H1 (cell line): ENCODE measurements around the gene ADRA2A. TPM values are rescaled to one million over a fixed set of nuclear protein-coding genes. Genes with fewer than 3 reads are reported as not detected.

Experiments
- CTCF ChIA-PET: fragments of 300-600 bp; sonication (Branson Sonifier 250); formaldehyde crosslinking; loops from one replicate; lab custom pipeline; 2021; ENCODE audit not compliant: partially characterized antibody; lab: Charles Lee
- POLR2A ChIA-PET: fragments of 300-600 bp; sonication (Branson Sonifier 250); formaldehyde crosslinking; loops from one replicate; lab custom pipeline; 2021; ENCODE audit warnings: inconsistent platforms; ENCODE audit not compliant: partially characterized antibody; lab: Charles Lee
- DNase-seq, 2 experiments: peaks; one replicate each; pipeline versions ENCODE4 v3.0.0 to v3.0.0-alpha.2; 2010 to 2022; ENCODE audit warnings: low spot score in 2 of 2, low read depth in 1 of 2, mixed read lengths in 1 of 2
- FAIRE-seq: peaks from 2 replicates; lab custom pipeline; 2011; peaks lifted over from hg19 to GRCh38; lab: Jason Lieb, UNC
- H2AFZ ChIP-seq: 2 replicates; pipeline ENCODE4 v1.8.1; 2012; ENCODE audit warnings: low read length, inconsistent platforms
- H2AK5ac ChIP-seq: 2 replicates; pipeline ENCODE4 v1.6.1; 2013; ENCODE audit warnings: low read depth, low read length
- H2BK120ac ChIP-seq: replicated peaks from 2 replicates; pipeline ENCODE3; 2013; ENCODE audit warnings: low read depth, low read length, inconsistent platforms
- H2BK12ac ChIP-seq: 2 replicates; pipeline ENCODE4 v1.6.1; 2013; ENCODE audit warnings: low read depth, low read length
- H2BK15ac ChIP-seq: 2 replicates; pipeline ENCODE4 v1.6.1; 2013; ENCODE audit warnings: low read length
- H2BK20ac ChIP-seq: 2 replicates; pipeline ENCODE4 v1.6.1; 2013; ENCODE audit warnings: low read length
- H2BK5ac ChIP-seq: 2 replicates; pipeline ENCODE4 v1.6.1; 2013; ENCODE audit warnings: low read depth, low read length
- H3K14ac ChIP-seq: 2 replicates; pipeline ENCODE4 v1.6.1; 2013; ENCODE audit warnings: inconsistent platforms; ENCODE audit not compliant: insufficient read length
- H3K18ac ChIP-seq: 2 replicates; pipeline ENCODE4 v1.6.1; 2013; ENCODE audit warnings: low read length; ENCODE audit errors: extremely low read depth
- H3K23ac ChIP-seq: 2 replicates; pipeline ENCODE4 v1.6.1; 2013; ENCODE audit warnings: inconsistent platforms; ENCODE audit not compliant: insufficient read length
- H3K23me2 ChIP-seq: 2 replicates; pipeline ENCODE4 v1.6.1; 2013; ENCODE audit warnings: low read depth, low read length
- H3K27ac ChIP-seq: 2 replicates; pipeline ENCODE4 v1.6.1; 2011; ENCODE audit warnings: low read depth, low read length, inconsistent platforms
- H3K27me3 ChIP-seq, 4 experiments: replicated peaks in 1 of 4; 1 replicate in 1 of 4; 2 replicates in 3 of 4; pipeline versions ENCODE4 v1.6.1 to v1.8.1; 2011 to 2013; ENCODE audit warnings: low read length in 3 of 4, mild to moderate bottlenecking in 3 of 4, inconsistent platforms in 2 of 4, mixed read lengths in 2 of 4, moderate library complexity in 1 of 4; ENCODE audit not compliant: control insufficient read depth in 3 of 4, insufficient read depth in 3 of 4; ENCODE audit errors: extremely low read depth in 1 of 4
- H3K36me3 ChIP-seq, 4 experiments: 2 replicates each; pipeline versions ENCODE4 v1.6.1 to v1.8.1; 2011 to 2013; ENCODE audit warnings: mild to moderate bottlenecking in 4 of 4, low read length in 3 of 4, moderate library complexity in 2 of 4, control low read depth in 1 of 4, inconsistent platforms in 1 of 4; ENCODE audit not compliant: insufficient read depth in 4 of 4, control insufficient read depth in 2 of 4
- H3K4ac ChIP-seq: replicated peaks from 2 replicates; pipeline ENCODE3; 2013; ENCODE audit warnings: low read length, low read depth, mixed read lengths, inconsistent platforms; ENCODE audit not compliant: insufficient read length
- H3K4me1 ChIP-seq, 4 experiments: replicated peaks in 1 of 4; 1 replicate in 1 of 4; 2 replicates in 3 of 4; pipeline versions ENCODE4 v1.6.1 to v1.8.1; 2011 to 2013; ENCODE audit warnings: low read length in 3 of 4, inconsistent platforms in 2 of 4, mixed read lengths in 1 of 4; ENCODE audit not compliant: insufficient read depth in 4 of 4, control insufficient read depth in 3 of 4
- H3K4me2 ChIP-seq, 2 experiments: 2 replicates each; pipeline versions ENCODE4 v1.6.1 to v1.8.1; 2011 to 2013; ENCODE audit warnings: low read depth in 2 of 2, low read length in 2 of 2, control low read depth in 1 of 2, inconsistent platforms in 1 of 2, mild to moderate bottlenecking in 1 of 2; ENCODE audit not compliant: insufficient read depth in 1 of 2
- H3K4me3 ChIP-seq, 4 experiments: fragments of 200-600, 300-600 bp in 1 of 4; sonication (generic), shearing (Covaris generic), sonication (Bioruptor Twin) in 1 of 4; 2 replicates each; pipeline versions ENCODE4 v1.5.1 to v1.8.1; 2011 to 2016; ENCODE audit warnings: low read length in 4 of 4, low read depth in 3 of 4, control low read depth in 2 of 4, inconsistent platforms in 2 of 4, mild to moderate bottlenecking in 2 of 4, mixed read lengths in 1 of 4, moderate library complexity in 1 of 4; ENCODE audit not compliant: insufficient read depth in 2 of 4; ENCODE audit errors: extremely low read depth in 1 of 4
- H3K56ac ChIP-seq: replicated peaks from 2 replicates; pipeline ENCODE3; 2013; ENCODE audit warnings: low read depth, mild to moderate bottlenecking, mixed read lengths, low read length, inconsistent platforms; ENCODE audit not compliant: insufficient read length
- H3K79me1 ChIP-seq: 2 replicates; pipeline ENCODE4 v1.6.1; 2013; ENCODE audit warnings: low read depth, low read length, control low read depth
- H3K79me2 ChIP-seq, 2 experiments: 2 replicates each; pipeline versions ENCODE4 v1.6.1 to v1.8.1; 2012 to 2013; ENCODE audit warnings: low read length in 2 of 2, mild to moderate bottlenecking in 2 of 2, inconsistent platforms in 1 of 2; ENCODE audit not compliant: insufficient read depth in 2 of 2, control insufficient read depth in 1 of 2
- H3K9ac ChIP-seq, 4 experiments: replicated peaks in 1 of 4; 1 replicate in 1 of 4; 2 replicates in 3 of 4; pipeline versions ENCODE4 v1.6.1 to v1.8.1; 2011 to 2013; ENCODE audit warnings: low read depth in 3 of 4, low read length in 3 of 4, control low read depth in 2 of 4, mild to moderate bottlenecking in 2 of 4, moderate library complexity in 2 of 4, inconsistent platforms in 1 of 4; ENCODE audit errors: extremely low read depth in 1 of 4
- H3K9me3 ChIP-seq, 2 experiments: 2 replicates each; pipeline versions ENCODE4 v1.6.1 to v1.8.1; 2012 to 2013; ENCODE audit warnings: mild to moderate bottlenecking in 2 of 2, moderate library complexity in 2 of 2, control low read depth in 1 of 2, inconsistent platforms in 1 of 2, low read depth in 1 of 2, low read length in 1 of 2, mixed read lengths in 1 of 2; ENCODE audit not compliant: insufficient read depth in 2 of 2
- H4K20me1 ChIP-seq, 2 experiments: replicated peaks in 1 of 2; 2 replicates each; pipeline versions ENCODE3 to v1.8.1; 2011 to 2013; ENCODE audit warnings: inconsistent platforms in 2 of 2, low read length in 2 of 2, mild to moderate bottlenecking in 1 of 2; ENCODE audit not compliant: insufficient read depth in 2 of 2, control insufficient read depth in 1 of 2
- H4K5ac ChIP-seq: 2 replicates; pipeline ENCODE4 v1.6.1; 2013; ENCODE audit warnings: low read length, low read depth, mixed read lengths, inconsistent platforms; ENCODE audit not compliant: insufficient read length
- H4K8ac ChIP-seq: 2 replicates; pipeline ENCODE4 v1.8.0; 2013; ENCODE audit warnings: mild to moderate bottlenecking, moderate library complexity, low read length, inconsistent platforms; ENCODE audit not compliant: insufficient read depth; ENCODE audit errors: extremely low read depth
- H4K91ac ChIP-seq: replicated peaks from 2 replicates; pipeline ENCODE3; 2013; ENCODE audit warnings: low read length, mixed read lengths, inconsistent platforms; ENCODE audit not compliant: insufficient read length
- BCL11A ChIP-seq, 2 experiments: IDR thresholded peaks; one replicate each; pipeline ENCODE4 v1.6.1; 2011; ENCODE audit warnings: low read depth in 2 of 2, low read length in 2 of 2, mild to moderate bottlenecking in 2 of 2
- CEBPB ChIP-seq: IDR thresholded peaks from 2 replicates; pipeline ENCODE4 v1.6.1; 2012; ENCODE audit warnings: low read depth, low read length
- CTBP2 ChIP-seq: IDR thresholded peaks from 2 replicates; pipeline ENCODE4 v1.7.0; 2011; ENCODE audit warnings: borderline replicate concordance, mild to moderate bottlenecking, moderate library complexity, mixed read lengths, low read length; ENCODE audit not compliant: insufficient read depth, insufficient read length
- GTF2F1 ChIP-seq: IDR thresholded peaks from 2 replicates; pipeline ENCODE4 v1.6.1; 2012; ENCODE audit warnings: low read depth, low read length, improper control_type of control experiment, borderline replicate concordance
- JUN ChIP-seq: IDR thresholded peaks from 2 replicates; pipeline ENCODE4 v1.6.1; 2011; ENCODE audit warnings: low read depth, mild to moderate bottlenecking, improper control_type of control experiment, low read length
- KDM4A ChIP-seq: IDR thresholded peaks from one replicate; pipeline ENCODE4 v1.7.1; 2012; ENCODE audit warnings: low read depth, mild to moderate bottlenecking, moderate library complexity, low read length, inconsistent platforms; ENCODE audit not compliant: severe bottlenecking
- MAFK ChIP-seq: IDR thresholded peaks from 2 replicates; pipeline ENCODE4 v1.6.1; 2012; ENCODE audit warnings: low read depth, mild to moderate bottlenecking, improper control_type of control experiment, low read length
- NRF1 ChIP-seq: IDR thresholded peaks from 2 replicates; pipeline ENCODE4 v1.6.1; 2011; ENCODE audit warnings: mild to moderate bottlenecking, low read depth, low read length, improper control_type of control experiment
- RNF2 ChIP-seq: fragments of 200-900, 300-1000 bp; sonication (generic); IDR thresholded peaks from 2 replicates; pipeline ENCODE4 v1.7.1; 2016; ENCODE audit warnings: borderline replicate concordance, low read depth, mild to moderate bottlenecking, antibody characterized with exemption, low read length; ENCODE audit not compliant: poor library complexity, severe bottlenecking; ENCODE audit errors: missing control alignments
- SIX5 ChIP-seq: IDR thresholded peaks from 2 replicates; pipeline ENCODE4 v1.6.1; 2011; ENCODE audit warnings: mild to moderate bottlenecking, low read depth, low read length
- SP1 ChIP-seq: IDR thresholded peaks from 2 replicates; pipeline ENCODE4 v1.6.1; 2011; ENCODE audit warnings: low read depth, low read length
- SUZ12 ChIP-seq: fragments of 200-600 bp; sonication (generic); IDR thresholded peaks from 2 replicates; pipeline ENCODE4 v1.6.1; 2012; ENCODE audit warnings: mild to moderate bottlenecking, inconsistent platforms, low read length, moderate library complexity, mixed read lengths
- TEAD4 ChIP-seq: IDR thresholded peaks from 2 replicates; pipeline ENCODE4 v1.6.1; 2012; ENCODE audit warnings: low read depth, low read length, inconsistent platforms, mixed read lengths
- WGBS, 2 experiments: shearing (Covaris generic) in 1 of 2; methylation state at CpG; one replicate each; pipeline versions ENCODE4 v1.1.6 to v1.1.7; 2013 to 2015; ENCODE audit warnings: low lambda C conversion rate in 2 of 2, mixed read lengths in 2 of 2, inconsistent platforms in 1 of 2, low coverage in 1 of 2, missing lambda C conversion rate in 1 of 2; ENCODE audit not compliant: insufficient replicate concordance in 2 of 2, insufficient coverage in 1 of 2, insufficient read length in 1 of 2; ENCODE audit errors: extremely low coverage in 1 of 2, missing lambda C conversion rate in 1 of 2; 5-methylcytosine and 5-hydroxymethylcytosine counted together
- polyA plus RNA-seq, 7 experiments: library from polyadenylated mRNA; depleted of rRNA in 3 of 7; stranded (reverse) in 5 of 7; unstranded in 2 of 7; fragments of >200 nt in 5 of 7; fragments of 200-250 nt in 2 of 7; gene quantifications; 1 replicate in 5 of 7; 2 replicates in 1 of 7; 4 replicates in 1 of 7; pipeline versions ENCODE4 v1.2.1 to v1.2.3, GENCODE V29; 2011 to 2013; ENCODE audit warnings: missing spikeins in 2 of 7, mixed read lengths in 2 of 7
- total RNA-seq: library from RNA; stranded (reverse); fragmentation: NEBNext Ultra II Directional; extraction: Animal tissue kit (Norgen Biotek cat#: 25700); gene quantifications from 2 replicates; pipeline ENCODE4 v1.2.1, GENCODE V29; 2021

Gene ADRA2A
- total and polyA plus RNA-seq, 2 of the 8 experiments (the other 6 are each of a cell fraction or from before 2014, with no cell fraction given) = 5.9 to 6.2 TPM

DNA sequence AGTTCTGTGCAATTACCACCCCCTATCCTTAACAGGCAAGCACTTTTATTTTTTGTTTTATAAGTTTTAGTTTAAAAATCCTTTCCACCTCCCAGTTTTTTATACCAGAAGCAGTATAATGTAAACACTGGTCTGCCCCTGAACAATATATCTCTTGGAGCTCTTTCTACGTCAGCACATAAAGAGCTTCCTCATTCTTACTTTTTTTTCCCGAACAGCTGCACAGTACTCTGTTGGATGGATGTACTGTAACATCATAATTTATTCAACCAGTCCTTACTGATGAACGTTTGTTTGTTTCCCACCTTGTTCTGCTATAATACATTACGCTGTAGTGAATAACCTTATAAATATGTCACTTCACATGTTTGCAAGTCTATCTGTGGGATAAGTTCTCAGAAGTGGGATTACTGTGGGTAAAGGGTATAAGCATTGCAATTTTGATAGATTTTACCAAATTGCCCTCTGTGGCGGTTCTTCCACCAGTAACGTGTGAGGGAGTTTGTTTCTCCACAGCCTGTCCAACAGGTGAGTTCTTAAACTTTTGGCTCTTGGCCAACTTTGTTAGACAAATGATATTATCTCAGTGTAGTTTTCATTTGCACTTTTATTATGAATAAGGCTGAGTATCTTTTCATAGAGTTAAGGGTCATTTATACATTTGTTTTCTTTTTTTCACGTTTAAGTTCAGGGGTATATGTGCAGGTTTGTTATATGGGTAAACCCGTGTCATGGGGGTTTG is 32.8 kb downstream of the ADRA2A start:
- POLR2A ChIA-PET = no interaction called here
- Histone ChIP-seq H3K4me2 (no peak overlapping the region), H3K4me3 (no peak overlapping the region), H4K20me1 (no peaks in the 10 kb centered on the region), H2AK5ac (no peak overlapping the region), H3K18ac (no peak overlapping the region), H4K8ac (no peak overlapping the region), H3K4ac (no peak overlapping the region), H2BK12ac (no peak overlapping the region), H3K79me1 (no peaks in the 10 kb centered on the region), H3K23me2 (no peaks in the 10 kb centered on the region), H2BK5ac (no peak overlapping the region), H3K36me3 (no peaks in the 10 kb centered on the region), H3K79me2 (no peaks in the 10 kb centered on the region), H4K91ac (no peak overlapping the region), H2BK20ac (no peak overlapping the region), H3K56ac (no peak overlapping the region), H2AFZ (no peak overlapping the region), H2BK15ac (no peak overlapping the region), H3K27ac (no peak overlapping the region), H4K5ac (no peak overlapping the region), H3K9ac (no peak overlapping the region), H3K9me3 (no peaks in the 10 kb centered on the region; a peak in 1 of 4 replicates), H3K23ac (no peak overlapping the region), H3K27me3 (no peaks in the 10 kb centered on the region; a peak in 1 of 7 replicates), H2BK120ac (no peak overlapping the region), H3K4me1 (peaks cover 0 to 5% (median 0%) of the 10 kb centered on the region in 4 experiments; a peak in 2 of 7 replicates), H3K14ac (no peak overlapping the region)
- DNase-seq (no peak), FAIRE-seq (no peak)
- WGBS, 2 experiments = 86% methylated on average over 8 of the region's 8 CpGs; no CpG with 5 or more reads in 1 of the 2 experiments
- CTCF ChIA-PET = interaction anchor here (0.9 to 11.3 kb wide), 2 partner anchors 18 to 32 kb away, joined by 3 to 83 read pairs; partner anchors contain the start of gene ADRA2A
- TF ChIP-seq SP1 = no peak
- no peak for TF ChIP-seq BCL11A (IDR thresholded peaks at IDR 0.05; ENCODE audit: low read depth in 2 of 2, low read length in 2 of 2)
- no peak for TF ChIP-seq NRF1
- no peak for TF ChIP-seq JUN
- no peak for TF ChIP-seq CTBP2
- TF ChIP-seq SIX5 = no peak
- no peak for TF ChIP-seq RNF2
- TF ChIP-seq CEBPB = no peak
- no peak for TF ChIP-seq TEAD4
- no peak for TF ChIP-seq KDM4A
- no peak for TF ChIP-seq SUZ12
- TF ChIP-seq GTF2F1 = no peak
- no peak for TF ChIP-seq MAFK
